ENCODE measurements around the gene ZNF618.

DNA sequence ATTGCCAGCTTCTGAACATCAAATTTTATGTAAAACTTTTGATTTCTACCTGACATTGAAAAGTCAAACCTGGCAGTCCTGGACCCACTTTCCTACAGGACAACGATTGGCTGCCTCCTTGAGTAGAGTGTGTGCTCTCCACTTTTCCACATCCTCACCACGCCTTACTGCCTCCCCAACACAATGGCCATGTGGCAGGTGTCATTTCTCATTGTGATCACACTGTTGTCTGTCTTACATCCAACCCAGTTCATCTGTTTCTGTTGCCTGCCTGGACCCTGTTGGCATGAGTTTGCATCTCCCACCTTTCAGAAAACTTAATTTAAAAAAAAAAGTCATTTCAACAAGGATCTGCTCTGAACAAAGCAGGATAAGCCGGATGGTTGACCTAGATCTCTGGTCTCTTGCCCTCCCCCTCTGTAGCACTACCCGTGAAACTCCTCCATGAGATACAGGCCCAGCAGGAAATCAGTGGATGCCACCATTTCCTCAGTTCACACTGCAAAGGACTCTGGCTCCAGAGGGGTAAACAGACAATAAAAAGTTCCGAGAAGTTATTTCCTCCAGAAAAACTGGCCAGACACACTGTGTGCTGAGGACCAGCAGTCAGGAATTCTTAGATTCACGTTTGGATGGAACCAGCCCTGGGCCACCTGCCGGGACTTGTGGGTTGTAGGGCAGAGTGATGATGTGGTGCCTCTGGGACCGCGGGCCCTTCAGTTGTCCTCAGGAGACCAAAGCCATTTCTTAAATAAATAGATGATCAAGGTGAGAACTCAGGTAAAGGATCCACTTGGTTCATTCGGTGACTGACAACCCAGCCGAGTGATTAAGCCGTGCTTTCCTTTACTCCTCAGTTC lies 153.4 kb downstream of the ZNF618 start:
- TF ChIP-seq, protein P1, sequence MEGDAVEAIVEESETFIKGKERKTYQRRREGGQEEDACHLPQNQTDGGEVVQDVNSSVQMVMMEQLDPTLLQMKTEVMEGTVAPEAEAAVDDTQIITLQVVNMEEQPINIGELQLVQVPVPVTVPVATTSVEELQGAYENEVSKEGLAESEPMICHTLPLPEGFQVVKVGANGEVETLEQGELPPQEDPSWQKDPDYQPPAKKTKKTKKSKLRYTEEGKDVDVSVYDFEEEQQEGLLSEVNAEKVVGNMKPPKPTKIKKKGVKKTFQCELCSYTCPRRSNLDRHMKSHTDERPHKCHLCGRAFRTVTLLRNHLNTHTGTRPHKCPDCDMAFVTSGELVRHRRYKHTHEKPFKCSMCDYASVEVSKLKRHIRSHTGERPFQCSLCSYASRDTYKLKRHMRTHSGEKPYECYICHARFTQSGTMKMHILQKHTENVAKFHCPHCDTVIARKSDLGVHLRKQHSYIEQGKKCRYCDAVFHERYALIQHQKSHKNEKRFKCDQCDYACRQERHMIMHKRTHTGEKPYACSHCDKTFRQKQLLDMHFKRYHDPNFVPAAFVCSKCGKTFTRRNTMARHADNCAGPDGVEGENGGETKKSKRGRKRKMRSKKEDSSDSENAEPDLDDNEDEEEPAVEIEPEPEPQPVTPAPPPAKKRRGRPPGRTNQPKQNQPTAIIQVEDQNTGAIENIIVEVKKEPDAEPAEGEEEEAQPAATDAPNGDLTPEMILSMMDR (IDR thresholded peaks at IDR 0.05; ENCODE audit: poor library complexity), result no peak
- no peak for TF ChIP-seq EZH2 (IDR thresholded peaks at IDR 0.05; ENCODE audit: borderline replicate concordance)
- no peak for TF ChIP-seq EZH2phosphoT487 (IDR thresholded peaks at IDR 0.05; ENCODE audit: low read depth, severe bottlenecking, unreplicated experiment)
